HepG2 (cell line): ENCODE measurements around the gene RAP1GAP2. TPM values are rescaled to one million over a fixed set of nuclear protein-coding genes. Genes with fewer than 3 reads are reported as not detected.

Source experiments
- ATAC-seq: fragments of 200-7000 bp; cut with Tn5 transposase; 3 replicates; pipeline ENCODE4 v1.9.1; 2020; ENCODE audit warnings: mild to moderate bottlenecking, moderate library complexity
- BruUV-seq: library from RNA; stranded (reverse); fragments of 400-500 nt; replicated peaks from 2 replicates; lab custom pipeline; 2021; lab: Mats Ljungman, UMichigan
- CTCF ChIA-PET: fragments of 300-600 bp; formaldehyde crosslinking; extraction: SDS; loops from one replicate; lab custom pipeline; 2021; ENCODE audit warnings: low total read pairs, inconsistent platforms, low intra/inter-chr PET ratio; lab: Yijun Ruan, JAX
- POLR2A ChIA-PET: fragments of 350-600 bp; sonication (Branson Sonifier 250); formaldehyde crosslinking; loops from one replicate; lab custom pipeline; 2020; ENCODE audit warnings: antibody characterized with exemption, inconsistent platforms; lab: Yijun Ruan, JAX
- DNase-seq: peaks from one replicate; pipeline ENCODE4 v3.0.0-alpha.2; 2015; ENCODE audit warnings: low spot score
- FAIRE-seq: peaks from 3 replicates; lab custom pipeline; 2011; peaks lifted over from hg19 to GRCh38; lab: Jason Lieb, UNC
- H2AFZ ChIP-seq: one replicate; pipeline ENCODE4 v1.6.1; 2011; ENCODE audit warnings: low read length, inconsistent platforms
- H3K27ac ChIP-seq: fragments of 300-600 bp; 3 replicates; pipeline ENCODE4 v1.8.0; 2011; ENCODE audit warnings: mixed run types, mild to moderate bottlenecking, mixed read lengths, low read length, inconsistent platforms; ENCODE audit not compliant: insufficient read depth; ENCODE audit errors: extremely low read length
- H3K27me3 ChIP-seq, 2 experiments: fragments of 200-600 bp in 1 of 2; 2 replicates in 1 of 2; 3 replicates in 1 of 2; pipeline versions ENCODE4 v1.6.0 to v1.8.0; 2011; ENCODE audit warnings: low read length in 2 of 2, mild to moderate bottlenecking in 2 of 2, moderate library complexity in 2 of 2, inconsistent platforms in 1 of 2; ENCODE audit not compliant: insufficient read depth in 2 of 2, control insufficient read depth in 1 of 2
- H3K36me3 ChIP-seq, 2 experiments: fragments of 200-600 bp in 1 of 2; replicated peaks in 1 of 2; 2 replicates in 1 of 2; 3 replicates in 1 of 2; pipeline versions ENCODE4 v1.5.1 to v1.8.0; 2011; ENCODE audit warnings: low read length in 2 of 2, inconsistent platforms in 1 of 2; ENCODE audit not compliant: insufficient read depth in 2 of 2, control insufficient read depth in 1 of 2
- H3K4me1 ChIP-seq: 2 replicates; pipeline ENCODE4 v1.5.1; 2012; ENCODE audit warnings: low read length, inconsistent platforms; ENCODE audit not compliant: insufficient read depth
- H3K4me2 ChIP-seq: 2 replicates; pipeline ENCODE4 v1.6.0; 2011; ENCODE audit warnings: low read depth, low read length, inconsistent platforms
- H3K4me3 ChIP-seq, 3 experiments: fragments of 200-600 bp in 1 of 3; sonication (generic), shearing (Covaris generic) in 1 of 3; replicated peaks in 1 of 3; 2 replicates each; pipeline ENCODE4 v1.5.1; 2011 to 2016; ENCODE audit warnings: low read length in 3 of 3, inconsistent platforms in 2 of 3, low read depth in 2 of 3, mild to moderate bottlenecking in 2 of 3, control low read depth in 1 of 3, mixed read lengths in 1 of 3; ENCODE audit not compliant: insufficient read depth in 1 of 3
- H3K79me2 ChIP-seq: one replicate; pipeline ENCODE4 v1.6.1; 2011; ENCODE audit warnings: low read length, inconsistent platforms; ENCODE audit not compliant: insufficient read depth
- H3K9ac ChIP-seq: 2 replicates; pipeline ENCODE4 v1.6.0; 2011; ENCODE audit warnings: mild to moderate bottlenecking, low read depth, low read length, inconsistent platforms; ENCODE audit not compliant: insufficient read depth
- H3K9me3 ChIP-seq: 2 replicates; pipeline ENCODE4 v1.5.1; 2012; ENCODE audit warnings: mild to moderate bottlenecking, low read length
- H4K20me1 ChIP-seq: 2 replicates; pipeline ENCODE4 v1.6.0; 2011; ENCODE audit warnings: inconsistent platforms, mild to moderate bottlenecking, low read length, moderate library complexity; ENCODE audit not compliant: insufficient read depth
- ATF2 ChIP-seq: sonication (generic); formaldehyde crosslinking; IDR thresholded peaks from 2 replicates; pipeline ENCODE4 v1.4.0; 2020; ENCODE audit warnings: missing genetic modification reagents
- BRCA1 ChIP-seq: sonication (generic); formaldehyde crosslinking; IDR thresholded peaks from 2 replicates; pipeline ENCODE4 v1.4.0; 2020; ENCODE audit warnings: missing genetic modification reagents
- GLI4 ChIP-seq: sonication (generic); formaldehyde crosslinking; IDR thresholded peaks from 2 replicates; pipeline ENCODE4 v1.5.1; 2020; ENCODE audit warnings: missing genetic modification reagents, mild to moderate bottlenecking, moderate library complexity, borderline replicate concordance
- HNF4G ChIP-seq, 2 experiments: sonication (generic) in 1 of 2; formaldehyde crosslinking in 1 of 2; IDR thresholded peaks; 2 replicates each; pipeline versions ENCODE4 v1.4.0 to v1.6.1; 2011 to 2020; ENCODE audit warnings: borderline replicate concordance in 2 of 2, low read depth in 2 of 2, mild to moderate bottlenecking in 2 of 2, low read length in 1 of 2, missing genetic modification reagents in 1 of 2, moderate library complexity in 1 of 2
- NKX3-1 ChIP-seq: sonication (generic); formaldehyde crosslinking; IDR thresholded peaks from 2 replicates; pipeline ENCODE4 v1.5.0; 2020; ENCODE audit warnings: missing genetic modification reagents
- RBFOX2 ChIP-seq: fragments of 200-400 bp; formaldehyde crosslinking; IDR thresholded peaks from 2 replicates; pipeline ENCODE4 v1.6.1; 2017; ENCODE audit warnings: low read depth, mild to moderate bottlenecking, low read length
- SKI ChIP-seq: fragments of 450-650 bp; IDR thresholded peaks from one replicate; pipeline ENCODE4 v1.6.1; 2018; ENCODE audit warnings: mild to moderate bottlenecking; ENCODE audit not compliant: partially characterized antibody
- ZBTB43 ChIP-seq: sonication (generic); formaldehyde crosslinking; conservative IDR thresholded peaks from 2 replicates; pipeline ENCODE4 v1.4.0; 2020; ENCODE audit warnings: missing genetic modification reagents
- ZNF329 ChIP-seq: sonication (generic); formaldehyde crosslinking; IDR thresholded peaks from 2 replicates; pipeline ENCODE4 v1.9.0; 2021; ENCODE audit warnings: low read depth, mild to moderate bottlenecking, missing genetic modification reagents
- ZNF333 ChIP-seq: sonication (generic); formaldehyde crosslinking; IDR thresholded peaks from 2 replicates; pipeline ENCODE4 v1.4.0; 2020; ENCODE audit warnings: mild to moderate bottlenecking, missing genetic modification reagents, borderline replicate concordance
- ZNF550 ChIP-seq: sonication (generic); formaldehyde crosslinking; IDR thresholded peaks from 2 replicates; pipeline ENCODE4 v1.4.0; 2020; ENCODE audit warnings: mild to moderate bottlenecking, missing genetic modification reagents, borderline replicate concordance
- WGBS: methylation state at CpG from one replicate; pipeline ENCODE4 v1.1.6; 2017; ENCODE audit warnings: low lambda C conversion rate; 5-methylcytosine and 5-hydroxymethylcytosine counted together
- in situ Hi-C: cut with HindIII; loops from 2 replicates; pipeline ENCODE4 v1.10.0; 2017; ENCODE audit warnings: low pct_unique_long_range_greater_than_20kb; ENCODE audit not compliant: extremely low pct_ligation_motif_present
- intact Hi-C: fragments of 100-400 bp; cut with micrococcal nuclease; formaldehyde crosslinking; loops from one replicate; pipeline ENCODE4 v1.10.0; 2022; ENCODE audit not compliant: unreplicated experiment
- polyA plus RNA-seq, 8 experiments: library from polyadenylated mRNA; depleted of rRNA in 3 of 8; stranded (reverse) in 7 of 8; unstranded in 1 of 8; fragments of >200 nt; fragmentation: Illumina TruSeq in 4 of 8; extraction: Trizol in 4 of 8; gene quantifications; 2 replicates each; pipeline versions ENCODE4 v1.2.1 to v1.2.3, GENCODE V29; 2011 to 2016; ENCODE audit warnings: low read depth in 4 of 8, missing spikeins in 1 of 8, mixed read lengths in 1 of 8; ENCODE audit not compliant: insufficient read depth in 1 of 8
- total RNA-seq, 5 experiments: library from RNA; depleted of rRNA; stranded (reverse); fragments of >200 nt; fragmentation: Illumina TruSeq; extraction: Trizol; gene quantifications; 2 replicates each; pipeline ENCODE4 v1.2.3, GENCODE V29; 2016; ENCODE audit warnings: low read depth in 1 of 5
- TF ChIP-seq, protein P1 (sequence below): sonication (generic); formaldehyde crosslinking; IDR thresholded peaks from 2 replicates; pipeline ENCODE4 v1.5.1; 2020; ENCODE audit warnings: mild to moderate bottlenecking, missing genetic modification reagents, borderline replicate concordance

Gene RAP1GAP2
- total and polyA plus RNA-seq, 2 of the 13 experiments (the other 11 are each of a cell fraction or from before 2014, with no cell fraction given) = 10.9 to 12.0 TPM

GRCh38 chr17:2964831-2965230, 168.6 kb downstream of the RAP1GAP2 start:
- Histone ChIP-seq H3K4me2 (no peak overlapping the region), H3K36me3 (no peaks in the 10 kb centered on the region), H3K9ac (no peak overlapping the region), H3K27me3 (no peaks in the 10 kb centered on the region), H2AFZ (no peak overlapping the region), H3K4me1 (peaks cover 16% of the 10 kb centered on the region), H3K4me3 (no peak overlapping the region), H4K20me1 (no peaks in the 10 kb centered on the region), H3K27ac (no peak overlapping the region), H3K79me2 (no peaks in the 10 kb centered on the region), H3K9me3 (no peaks in the 10 kb centered on the region)
- 79% methylated on average over 7 of the region's 11 CpGs for WGBS
- DNase-seq (no peak), FAIRE-seq (no peak), ATAC-seq (no peak)
- in situ Hi-C loops = no loop called here
- ChIA-PET POLR2A (no interaction called here), CTCF (no interaction called here)
- TF ChIP-seq RBFOX2 = no peak
- no peak for TF ChIP-seq ZNF550 (CRISPR knock-in tag)
- intact Hi-C loops = no loop called here
- BruUV-seq = no TSS peak

- Histone ChIP-seq H3K4me2 (no peak overlapping the region), H3K9ac (no peak overlapping the region), H3K27me3 (no peaks in the 10 kb centered on the region), H3K36me3 (no peaks in the 10 kb centered on the region), H3K4me3 (no peak overlapping the region), H3K4me1 (peaks cover 5% of the 10 kb centered on the region), H2AFZ (no peak overlapping the region), H3K79me2 (no peaks in the 10 kb centered on the region)
- CTCF ChIA-PET = no interaction called here
- DNase-seq (no peak), FAIRE-seq (no peak)
- in situ Hi-C loops (no loop called here), intact Hi-C loops (no loop called here)
- TF ChIP-seq ZBTB43 (no peak), SKI (no peak), ZNF329 (CRISPR knock-in tag) (no peak), NKX3-1 (CRISPR knock-in tag) (no peak), HNF4G (IDR thresholded peaks at IDR 0.05; ENCODE audit: borderline replicate concordance, low read depth, low read length) (no peak), HNF4G (CRISPR knock-in tag; IDR thresholded peaks at IDR 0.05; ENCODE audit: borderline replicate concordance, low read depth) (no peak), ZNF333 (CRISPR knock-in tag) (no peak), BRCA1 (CRISPR knock-in tag) (no peak), GLI4 (no peak), ATF2 (no peak)
- TF ChIP-seq, protein P1, sequence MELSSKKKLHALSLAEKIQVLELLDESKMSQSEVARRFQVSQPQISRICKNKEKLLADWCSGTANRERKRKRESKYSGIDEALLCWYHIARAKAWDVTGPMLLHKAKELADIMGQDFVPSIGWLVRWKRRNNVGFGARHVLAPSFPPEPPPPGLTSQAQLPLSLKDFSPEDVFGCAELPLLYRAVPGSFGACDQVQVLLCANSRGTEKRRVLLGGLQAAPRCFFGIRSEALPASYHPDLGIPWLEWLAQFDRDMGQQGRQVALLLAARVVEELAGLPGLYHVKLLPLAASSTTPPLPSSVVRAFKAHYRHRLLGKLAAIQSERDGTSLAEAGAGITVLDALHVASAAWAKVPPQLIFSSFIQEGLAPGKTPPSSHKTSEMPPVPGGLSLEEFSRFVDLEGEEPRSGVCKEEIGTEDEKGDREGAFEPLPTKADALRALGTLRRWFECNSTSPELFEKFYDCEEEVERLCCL (CRISPR knock-in tag) = no peak
- TF ChIP-seq, all 625 proteins: peak for 0
- BruUV-seq = no TSS peak
- Histone ChIP-seq H3K9me3 (no peaks in the 10 kb centered on the region), H4K20me1 (no peaks in the 10 kb centered on the region), H3K27ac (no peak overlapping the region)
- WGBS = 82% methylated on average over 13 of the region's 14 CpGs
- ATAC-seq = no peak
- POLR2A ChIA-PET = no interaction called here
These were observed 169.7 kb downstream of the RAP1GAP2 start for GRCh38 chr17:2965621-2966595.
